Activated T-helper 17 cell treated with anti-CD3 and anti-CD28 coated beads, Interleukin-2, amount 50 U/mL, for 72 hours (primary cell): ENCODE data around the gene ALG14. TPM values are rescaled to one million over a fixed set of nuclear protein-coding genes. Genes with fewer than 3 reads are reported as not detected.

Experiments
- ATAC-seq: fragments of 150-1000 bp; cut with Tn5 transposase; replicated peaks from 2 replicates; pipeline ENCODE4 v1.10.0; 2021; ENCODE audit warnings: mild to moderate bottlenecking, moderate library complexity
- H3K27ac Mint-ChIP-seq: one replicate; pipeline ENCODE4 v1.8.0; 2022; ENCODE audit warnings: mixed read lengths
- H3K27me3 Mint-ChIP-seq: one replicate; pipeline ENCODE4 v1.8.0; 2022; ENCODE audit warnings: mixed read lengths
- H3K36me3 Mint-ChIP-seq: one replicate; pipeline ENCODE4 v1.8.0; 2022; ENCODE audit warnings: low read depth, mild to moderate bottlenecking, mixed read lengths
- H3K4me1 Mint-ChIP-seq: one replicate; pipeline ENCODE4 v1.8.0; 2022; ENCODE audit warnings: mixed read lengths
- H3K4me3 Mint-ChIP-seq: one replicate; pipeline ENCODE4 v1.8.0; 2022; ENCODE audit warnings: mild to moderate bottlenecking, mixed read lengths
- H3K9me3 Mint-ChIP-seq: one replicate; pipeline ENCODE4 v1.8.0; 2022; ENCODE audit warnings: mixed read lengths
- total RNA-seq, 2 donors: library from RNA; stranded (reverse); gene quantifications; one replicate each; pipeline ENCODE4 v1.2.3, GENCODE V29; 2022

The ALG14 gene
- total RNA-seq, 2 donors from 2014 or later = 6.2 to 7.8 TPM

GRCh38 chr1:94980582-94981574 lies 91.9 kb downstream of the ALG14 start:
- Mint-ChIP-seq H3K36me3 (peaks cover 5% of the 10 kb centered on the region), H3K9me3 (no peaks in the 10 kb centered on the region), H3K4me3 (no peak overlapping the region), H3K4me1 (no peaks in the 10 kb centered on the region), H3K27ac (no peak overlapping the region), H3K27me3 (no peaks in the 10 kb centered on the region)
- no peak for ATAC-seq

GRCh38 chr1:94979656-94980581 lies 92.8 kb downstream of the ALG14 start:
- no peak overlapping the region for H3K4me3 Mint-ChIP-seq
- H3K36me3 Mint-ChIP-seq = peaks cover 5% of the 10 kb centered on the region
- no peaks in the 10 kb centered on the region for H3K27me3 Mint-ChIP-seq
- H3K27ac Mint-ChIP-seq = no peak overlapping the region
- H3K4me1 Mint-ChIP-seq = no peaks in the 10 kb centered on the region
- ATAC-seq = no peak
- H3K9me3 Mint-ChIP-seq = no peaks in the 10 kb centered on the region

GRCh38 chr1:94979131-94979530 lies 93.6 kb downstream of the ALG14 start:
- no peaks in the 10 kb centered on the region for H3K4me1 Mint-ChIP-seq
- ATAC-seq = no peak

GRCh38 chr1:94978401-94978800 lies 94.3 kb downstream of the ALG14 start:
- H3K36me3 Mint-ChIP-seq = peaks cover 5% of the 10 kb centered on the region
- no peaks in the 10 kb centered on the region for H3K9me3 Mint-ChIP-seq
- no peaks in the 10 kb centered on the region for H3K4me1 Mint-ChIP-seq
- no peak overlapping the region for H3K27ac Mint-ChIP-seq
- no peaks in the 10 kb centered on the region for H3K27me3 Mint-ChIP-seq
- no peak overlapping the region for H3K4me3 Mint-ChIP-seq
- no peak for ATAC-seq

More at GRCh38 chr1:94979131-94979530, 93.6 kb downstream of the ALG14 start:
- peaks cover 5% of the 10 kb centered on the region for H3K36me3 Mint-ChIP-seq
- H3K9me3 Mint-ChIP-seq = no peaks in the 10 kb centered on the region
- H3K4me3 Mint-ChIP-seq = no peak overlapping the region
- H3K27ac Mint-ChIP-seq = no peak overlapping the region
- no peaks in the 10 kb centered on the region for H3K27me3 Mint-ChIP-seq

- Mint-ChIP-seq H3K27me3 (no peaks in the 10 kb centered on the region), H3K27ac (no peak overlapping the region), H3K4me3 (no peak overlapping the region), H3K36me3 (no peaks in the 10 kb centered on the region), H3K9me3 (no peaks in the 10 kb centered on the region), H3K4me1 (no peaks in the 10 kb centered on the region)
- no peak for ATAC-seq
These were observed 95.7 kb downstream of the ALG14 start for GRCh38 chr1:94976971-94977548.

- no peaks in the 10 kb centered on the region for H3K9me3 Mint-ChIP-seq
- no peaks in the 10 kb centered on the region for H3K36me3 Mint-ChIP-seq
- ATAC-seq = no peak
- no peak overlapping the region for H3K4me3 Mint-ChIP-seq
- H3K4me1 Mint-ChIP-seq = no peaks in the 10 kb centered on the region
- no peak overlapping the region for H3K27ac Mint-ChIP-seq
- no peaks in the 10 kb centered on the region for H3K27me3 Mint-ChIP-seq
These were observed 97.9 kb downstream of the ALG14 start for GRCh38 chr1:94974824-94975223.

- H3K36me3 Mint-ChIP-seq = no peaks in the 10 kb centered on the region
- no peak overlapping the region for H3K27ac Mint-ChIP-seq
- no peak overlapping the region for H3K4me3 Mint-ChIP-seq
- no peaks in the 10 kb centered on the region for H3K4me1 Mint-ChIP-seq
- H3K27me3 Mint-ChIP-seq = no peaks in the 10 kb centered on the region
- no peak for ATAC-seq
- H3K9me3 Mint-ChIP-seq = no peaks in the 10 kb centered on the region
These were observed 98.5 kb downstream of the ALG14 start for GRCh38 chr1:94974241-94974640.

- ATAC-seq = no peak
- Mint-ChIP-seq H3K9me3 (no peaks in the 10 kb centered on the region), H3K36me3 (no peaks in the 10 kb centered on the region), H3K27me3 (no peaks in the 10 kb centered on the region), H3K27ac (no peak overlapping the region), H3K4me1 (no peaks in the 10 kb centered on the region), H3K4me3 (no peak overlapping the region)
These were observed 99.3 kb downstream of the ALG14 start for GRCh38 chr1:94973309-94973922.

- H3K36me3 Mint-ChIP-seq = no peaks in the 10 kb centered on the region
- H3K4me1 Mint-ChIP-seq = no peaks in the 10 kb centered on the region
- H3K27me3 Mint-ChIP-seq = no peaks in the 10 kb centered on the region
- no peak overlapping the region for H3K4me3 Mint-ChIP-seq
- no peak for ATAC-seq
- H3K27ac Mint-ChIP-seq = no peak overlapping the region
- H3K9me3 Mint-ChIP-seq = no peaks in the 10 kb centered on the region
These were observed 101.2 kb downstream of the ALG14 start for GRCh38 chr1:94971491-94971924.

- Mint-ChIP-seq H3K36me3 (no peaks in the 10 kb centered on the region), H3K27me3 (no peaks in the 10 kb centered on the region), H3K4me3 (no peak overlapping the region), H3K4me1 (no peaks in the 10 kb centered on the region), H3K9me3 (no peaks in the 10 kb centered on the region), H3K27ac (no peak overlapping the region)
- ATAC-seq = no peak
These were observed 102.0 kb downstream of the ALG14 start for GRCh38 chr1:94970783-94971182.

- no peak for ATAC-seq
- Mint-ChIP-seq H3K9me3 (no peaks in the 10 kb centered on the region), H3K4me1 (no peaks in the 10 kb centered on the region), H3K27ac (no peak overlapping the region), H3K36me3 (no peaks in the 10 kb centered on the region), H3K4me3 (no peak overlapping the region), H3K27me3 (no peaks in the 10 kb centered on the region)
These were observed 103.6 kb downstream of the ALG14 start for GRCh38 chr1:94969137-94969536.

- Mint-ChIP-seq H3K4me3 (no peak overlapping the region), H3K9me3 (no peaks in the 10 kb centered on the region), H3K4me1 (peaks cover 4% of the 10 kb centered on the region), H3K27ac (no peak overlapping the region), H3K27me3 (no peaks in the 10 kb centered on the region), H3K36me3 (no peaks in the 10 kb centered on the region)
- no peak for ATAC-seq
These were observed 106.7 kb downstream of the ALG14 start for GRCh38 chr1:94966033-94966432.

GRCh38 chr1:94963864-94964263 lies 108.9 kb downstream of the ALG14 start:
- peak overlapping the region; percentile 88 for H3K4me3 Mint-ChIP-seq

More at GRCh38 chr1:94963864-94964263, 108.9 kb downstream of the ALG14 start:
- Mint-ChIP-seq H3K9me3 (no peaks in the 10 kb centered on the region), H3K36me3 (no peaks in the 10 kb centered on the region), H3K27me3 (no peaks in the 10 kb centered on the region), H3K27ac (no peak overlapping the region), H3K4me1 (peaks cover 4% of the 10 kb centered on the region)
- ATAC-seq = no peak
